DOHH2 (cell line): ENCODE measurements around the gene IFITM10.

Experiments
- H3F3A ChIP-seq: fragments of 200-600 bp; sonication (generic), shearing (Covaris generic); 2 replicates; pipeline ENCODE4 v1.6.0; 2016; ENCODE audit warnings: antibody characterized with exemption, mild to moderate bottlenecking; ENCODE audit not compliant: control insufficient read depth, insufficient read depth
- H3K27ac ChIP-seq: fragments of 200-600 bp; sonication (generic); 2 replicates; pipeline ENCODE4 v1.5.1; 2014; ENCODE audit warnings: low read depth, mild to moderate bottlenecking, low read length, moderate library complexity
- H3K27me3 ChIP-seq: fragments of 200-600 bp; sonication (generic); 2 replicates; pipeline ENCODE4 v1.6.1; 2014; ENCODE audit warnings: mild to moderate bottlenecking, low read length, mixed read lengths; ENCODE audit not compliant: control insufficient read depth
- H3K36me3 ChIP-seq: fragments of 200-600 bp; sonication (generic); 2 replicates; pipeline ENCODE4 v1.6.1; 2014; ENCODE audit warnings: mild to moderate bottlenecking, low read length, moderate library complexity, mixed read lengths; ENCODE audit not compliant: control insufficient read depth
- H3K4me1 ChIP-seq: fragments of 200-600 bp; sonication (generic); 2 replicates; pipeline ENCODE4 v1.6.1; 2014; ENCODE audit warnings: mild to moderate bottlenecking, low read length, mixed read lengths; ENCODE audit not compliant: control insufficient read depth
- H3K4me2 ChIP-seq: fragments of 200-600 bp; sonication (generic); 2 replicates; pipeline ENCODE4 v1.6.0; 2014; ENCODE audit warnings: mild to moderate bottlenecking, low read length, moderate library complexity
- H3K4me3 ChIP-seq: fragments of 200-600 bp; sonication (generic); 2 replicates; pipeline ENCODE4 v1.5.1; 2014; ENCODE audit warnings: mild to moderate bottlenecking, low read length, mixed read lengths
- H3K79me2 ChIP-seq: fragments of 200-600 bp; sonication (generic); 2 replicates; pipeline ENCODE4 v1.6.1; 2014; ENCODE audit warnings: mild to moderate bottlenecking, low read length, mixed read lengths; ENCODE audit not compliant: control insufficient read depth
- H3K9me2 ChIP-seq: fragments of 200-600 bp; sonication (generic); replicated peaks from 2 replicates; pipeline ENCODE4 v1.6.1; 2014; ENCODE audit warnings: mild to moderate bottlenecking, low read length, mixed read lengths; ENCODE audit not compliant: control insufficient read depth
- H3K9me3 ChIP-seq: fragments of 200-600 bp; sonication (generic); 2 replicates; pipeline ENCODE4 v1.6.1; 2014; ENCODE audit warnings: antibody characterized with exemption, low read length, mixed read lengths; ENCODE audit not compliant: control insufficient read depth, insufficient read depth
- H4K20me1 ChIP-seq: fragments of 200-600 bp; sonication (generic); 2 replicates; pipeline ENCODE4 v1.6.0; 2014; ENCODE audit warnings: low read depth, mild to moderate bottlenecking, antibody characterized with exemption, low read length, moderate library complexity; ENCODE audit not compliant: control insufficient read depth, insufficient read depth
- EZH2phosphoT487 ChIP-seq: fragments of 200-600 bp; sonication (generic); IDR thresholded peaks from 2 replicates; pipeline ENCODE4 v1.6.1; 2017; ENCODE audit warnings: borderline replicate concordance, mild to moderate bottlenecking, antibody characterized with exemption, low read length, moderate library complexity, mixed read lengths
- TF ChIP-seq, protein P1 (sequence below): fragments of 200-600 bp; sonication (generic); IDR thresholded peaks from one replicate; pipeline ENCODE4 v1.5.1; 2014; ENCODE audit warnings: antibody characterized with exemption, mild to moderate bottlenecking, low read depth, low read length; ENCODE audit not compliant: poor library complexity, severe bottlenecking

IFITM10 gene

DNA sequence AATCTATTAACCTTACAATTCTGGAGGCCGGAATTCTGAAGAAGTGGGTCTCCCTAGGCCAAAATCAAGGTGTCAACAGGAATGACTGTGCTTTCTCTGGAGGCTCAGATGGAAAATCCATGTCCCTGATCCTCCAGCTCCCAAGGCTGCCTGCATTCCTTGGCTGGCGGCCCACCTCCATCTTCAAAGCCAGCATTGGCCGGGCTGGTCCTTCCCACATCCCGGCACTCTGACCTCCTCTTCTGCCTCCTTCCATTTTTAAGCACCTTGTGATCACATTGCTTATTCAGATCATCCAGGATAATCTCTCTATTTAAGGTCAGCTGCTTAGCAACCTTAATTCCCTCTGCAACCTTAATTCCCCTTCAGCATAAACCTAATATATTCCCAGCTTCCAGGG, 36.1 kb upstream of the IFITM10 start:
- Histone ChIP-seq H3K27me3 (peaks cover 4% of the 10 kb centered on the region; the same call in 1 of the 2 replicates), H3K4me1 (no peaks in the 10 kb centered on the region), H3K9me2 (no peaks in the 10 kb centered on the region), H3K4me2 (no peak overlapping the region), H3K36me3 (no peaks in the 10 kb centered on the region), H3K79me2 (no peaks in the 10 kb centered on the region), H4K20me1 (no peaks in the 10 kb centered on the region), H3F3A (no peaks in the 10 kb centered on the region), H3K4me3 (no peak overlapping the region), H3K27ac (no peak overlapping the region), H3K9me3 (no peaks in the 10 kb centered on the region)
- TF ChIP-seq, protein P1, sequence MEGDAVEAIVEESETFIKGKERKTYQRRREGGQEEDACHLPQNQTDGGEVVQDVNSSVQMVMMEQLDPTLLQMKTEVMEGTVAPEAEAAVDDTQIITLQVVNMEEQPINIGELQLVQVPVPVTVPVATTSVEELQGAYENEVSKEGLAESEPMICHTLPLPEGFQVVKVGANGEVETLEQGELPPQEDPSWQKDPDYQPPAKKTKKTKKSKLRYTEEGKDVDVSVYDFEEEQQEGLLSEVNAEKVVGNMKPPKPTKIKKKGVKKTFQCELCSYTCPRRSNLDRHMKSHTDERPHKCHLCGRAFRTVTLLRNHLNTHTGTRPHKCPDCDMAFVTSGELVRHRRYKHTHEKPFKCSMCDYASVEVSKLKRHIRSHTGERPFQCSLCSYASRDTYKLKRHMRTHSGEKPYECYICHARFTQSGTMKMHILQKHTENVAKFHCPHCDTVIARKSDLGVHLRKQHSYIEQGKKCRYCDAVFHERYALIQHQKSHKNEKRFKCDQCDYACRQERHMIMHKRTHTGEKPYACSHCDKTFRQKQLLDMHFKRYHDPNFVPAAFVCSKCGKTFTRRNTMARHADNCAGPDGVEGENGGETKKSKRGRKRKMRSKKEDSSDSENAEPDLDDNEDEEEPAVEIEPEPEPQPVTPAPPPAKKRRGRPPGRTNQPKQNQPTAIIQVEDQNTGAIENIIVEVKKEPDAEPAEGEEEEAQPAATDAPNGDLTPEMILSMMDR, result no peak
- no peak for TF ChIP-seq EZH2phosphoT487

DNA sequence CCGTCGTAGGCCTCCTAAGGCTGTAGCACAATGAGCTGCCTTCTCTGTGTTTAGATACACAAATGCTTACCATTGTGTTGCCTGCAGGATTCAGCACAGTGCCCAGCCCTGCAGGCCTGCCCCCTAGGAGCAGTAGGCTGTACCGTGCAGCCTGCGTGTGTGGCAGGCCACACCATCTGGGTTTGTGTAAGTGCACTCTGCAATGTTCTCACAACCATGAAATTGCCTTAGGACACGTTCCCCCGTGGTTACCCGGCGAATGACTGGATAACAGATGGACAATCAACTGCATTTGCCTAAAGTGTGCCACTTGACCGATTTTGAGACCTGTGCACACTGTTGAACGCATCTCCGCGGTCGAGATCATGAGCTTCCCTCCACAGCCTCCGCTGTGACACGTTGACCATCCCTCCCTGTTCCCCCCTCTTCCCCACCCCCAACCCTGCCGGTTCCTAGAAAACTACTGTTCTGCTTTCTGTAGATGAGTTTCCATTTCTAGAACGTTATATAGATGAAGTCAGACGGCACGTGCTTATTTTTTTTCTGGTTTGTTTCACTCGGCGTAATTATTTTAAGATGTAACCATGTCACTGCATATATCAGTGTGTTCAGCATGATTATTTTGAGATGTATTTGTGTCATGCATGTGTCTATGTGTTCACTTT, 35.5 kb upstream of the IFITM10 start:
- Histone ChIP-seq H3K4me2 (no peak overlapping the region), H3F3A (no peaks in the 10 kb centered on the region), H3K4me3 (no peak overlapping the region), H3K27ac (no peak overlapping the region), H3K79me2 (no peaks in the 10 kb centered on the region), H3K27me3 (peaks cover 4% of the 10 kb centered on the region; the same call in 1 of the 2 replicates), H3K9me3 (no peaks in the 10 kb centered on the region), H4K20me1 (no peaks in the 10 kb centered on the region), H3K4me1 (no peaks in the 10 kb centered on the region), H3K36me3 (no peaks in the 10 kb centered on the region), H3K9me2 (no peaks in the 10 kb centered on the region)
- TF ChIP-seq EZH2phosphoT487, result no peak
- TF ChIP-seq, protein P1, result no peak

DNA sequence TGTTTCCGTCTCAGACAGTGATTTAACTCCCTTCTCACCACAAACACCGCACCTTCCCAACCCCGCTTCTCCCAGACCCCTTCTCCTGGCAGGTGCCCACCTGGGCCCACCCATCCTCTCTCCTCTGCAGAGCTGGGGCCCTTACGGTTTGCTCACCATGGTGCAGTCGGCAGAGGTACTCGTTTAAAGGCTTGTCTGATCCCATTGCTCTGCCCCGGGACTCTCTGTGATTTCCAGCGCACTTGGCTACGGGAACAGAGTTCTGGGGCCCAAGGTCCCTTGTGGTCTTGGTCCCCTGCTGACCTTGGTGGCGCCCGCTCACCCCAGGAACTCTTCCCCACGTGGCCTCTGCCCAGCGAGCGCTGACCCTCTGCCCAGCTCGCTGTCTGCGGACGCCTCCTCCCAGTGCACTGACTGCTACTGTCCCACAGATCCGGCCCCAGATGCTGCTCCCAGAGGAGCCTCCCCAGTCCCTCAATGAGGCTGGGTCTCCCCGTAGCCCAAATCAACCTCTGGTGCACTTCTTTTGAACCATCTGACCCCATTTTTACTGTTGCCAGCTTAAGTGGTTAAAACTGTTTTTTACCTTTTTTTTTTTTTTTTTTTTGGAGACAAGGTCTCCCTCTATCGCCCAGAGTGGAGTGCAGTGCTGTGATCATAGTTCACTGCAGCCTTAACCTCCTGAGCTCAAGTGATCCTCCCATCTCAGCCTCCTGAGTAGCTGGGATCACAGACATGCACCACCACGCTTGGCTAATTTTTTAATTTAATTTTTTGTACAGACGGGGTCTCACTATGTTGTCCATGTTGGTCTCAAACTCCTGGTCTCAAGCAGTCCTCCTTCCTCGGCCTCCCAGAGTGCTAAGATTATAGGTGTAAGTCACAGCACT, 34.6 kb upstream of the IFITM10 start:
- Histone ChIP-seq H3K27ac (no peak overlapping the region), H3K4me3 (no peak overlapping the region)

More for the DNA sequence above, 34.6 kb upstream of the IFITM10 start:
- Histone ChIP-seq H3K36me3 (no peaks in the 10 kb centered on the region), H3K9me3 (no peaks in the 10 kb centered on the region), H3F3A (no peaks in the 10 kb centered on the region), H3K79me2 (no peaks in the 10 kb centered on the region), H4K20me1 (no peaks in the 10 kb centered on the region), H3K9me2 (no peaks in the 10 kb centered on the region), H3K27me3 (peaks cover 4% of the 10 kb centered on the region; the same call in 1 of the 2 replicates), H3K4me1 (no peaks in the 10 kb centered on the region), H3K4me2 (no peak overlapping the region)
- no peak for TF ChIP-seq EZH2phosphoT487
- TF ChIP-seq, protein P1, result no peak
